Adrenal gland (tissue), 12 donors: ENCODE data around the gene SH2D4B. TPM values are rescaled to one million over a fixed set of nuclear protein-coding genes. Genes with fewer than 3 reads are reported as not detected.

Source experiments
- DNase-seq, 7 donors: peaks; one replicate each; pipeline ENCODE4 v3.0.0-alpha.2; 2019 to 2020
- H3K27ac ChIP-seq, 5 donors: fragments of 200-600 bp; sonication (generic) in 4 of 5; 1 replicate in 3 of 5; 2 replicates in 2 of 5; pipeline versions ENCODE4 v1.5.1 to v1.8.0; 2016 to 2020; ENCODE audit warnings: mild to moderate bottlenecking in 1 of 5
- H3K27me3 ChIP-seq: fragments of 200-600 bp; 2 replicates; pipeline ENCODE4 v1.8.0; 2021
- H3K36me3 ChIP-seq, 2 donors: fragments of 200-600 bp; replicated peaks in 1 of 2; 1 replicate in 1 of 2; 2 replicates in 1 of 2; pipeline versions ENCODE4 v1.5.1 to v1.8.0; 2018 to 2022
- H3K4me1 ChIP-seq, 2 donors: fragments of 200-600 bp; replicated peaks in 1 of 2; 1 replicate in 1 of 2; 2 replicates in 1 of 2; pipeline versions ENCODE4 v1.5.1 to v1.8.0; 2018 to 2021
- H3K4me3 ChIP-seq, 4 donors: fragments of 200-600 bp; sonication (generic) in 3 of 4; one replicate each; pipeline ENCODE4 v1.5.1; 2016 to 2018
- H3K9me3 ChIP-seq, 3 donors: fragments of 200-600 bp; sonication (generic) in 1 of 3; replicated peaks in 1 of 3; 1 replicate in 2 of 3; 2 replicates in 1 of 3; pipeline versions ENCODE4 v1.5.1 to v1.8.0; 2016 to 2021
- POLR2A ChIP-seq, 2 donors: fragments of 450-650 bp; IDR thresholded peaks; one replicate each; pipeline ENCODE4 v1.6.1; 2017; ENCODE audit warnings: antibody characterized with exemption in 2 of 2, mild to moderate bottlenecking in 2 of 2, moderate library complexity in 1 of 2
- WGBS, 4 donors: extraction: QIAGEN DNeasy Blood & Tissue Kit in 2 of 4; methylation state at CpG; one replicate each; pipeline versions ENCODE4 v1.1.5 to v1.1.7; 2013 to 2017; 5-methylcytosine and 5-hydroxymethylcytosine counted together
- intact Hi-C, 2 donors: fragments of 100-400 bp; cut with DNase I; formaldehyde crosslinking; loops; one replicate each; pipeline versions ENCODE4 v1.14.1 to v1.15.0; 2022 to 2023
- polyA plus RNA-seq, 3 donors: library from polyadenylated mRNA; stranded (reverse); fragments of 200-250 nt in 2 of 3; fragments of 350-450 nt in 1 of 3; fragmentation: Illumina TruSeq in 1 of 3; extraction: RNeasy Lipid Tissue Mini Kit (QIAGEN cat#74804) in 1 of 3; gene quantifications; one replicate each; pipeline ENCODE4 v1.2.3, GENCODE V29; 2013 to 2014
- total RNA-seq, 9 donors: library from RNA; depleted of rRNA in 4 of 9; stranded (reverse); fragments of >200 nt in 4 of 9; fragments of 120-200 nt in 1 of 9; fragmentation: NEBNext Ultra II Directional in 1 of 9; extraction: Animal tissue kit (Norgen Biotek cat#: 25700) in 1 of 9; gene quantifications; one replicate each; pipeline versions ENCODE4 v1.1.0 to v1.2.4, GENCODE V29; 2013 to 2023
- TF ChIP-seq, protein P1 (sequence below), 6 experiments: fragments of 450-650 bp in 4 of 6; fragments of 200-600 bp in 2 of 6; sonication (generic) in 1 of 6; IDR thresholded peaks; 1 replicate in 5 of 6; 2 replicates in 1 of 6; pipeline versions ENCODE4 v1.5.1 to v1.8.0; 2016 to 2021; ENCODE audit warnings: antibody characterized with exemption in 6 of 6, mild to moderate bottlenecking in 2 of 6, moderate library complexity in 1 of 6
- donor health status: healthy with polysubstance abuse.
- donor health status: Bipolar disorder and iron deficiency.
- donor health status: DM: yes; HTN: yes; CAD: no.
- donor health status: DM: no; HTN: no; CAD: no.
- donor health status: DM: no; HTN: no; CAD: no.
- donor health status: DM: yes; HTN: yes; CAD: no.

SH2D4B gene
- total and polyA plus RNA-seq, 12 donors: 0.06 to 0.35 (median 0.07) TPM; not detected in 9

- no peaks in the 10 kb centered on the region for H3K9me3 ChIP-seq
- DNase-seq: no peak
- H3K27ac ChIP-seq: no peak overlapping the region
- no peak overlapping the region for H3K4me3 ChIP-seq
- no peaks in the 10 kb centered on the region for H3K27me3 ChIP-seq
- TF ChIP-seq POLR2A (IDR thresholded peaks at IDR 0.05): no peak
- TF ChIP-seq, protein P1, sequence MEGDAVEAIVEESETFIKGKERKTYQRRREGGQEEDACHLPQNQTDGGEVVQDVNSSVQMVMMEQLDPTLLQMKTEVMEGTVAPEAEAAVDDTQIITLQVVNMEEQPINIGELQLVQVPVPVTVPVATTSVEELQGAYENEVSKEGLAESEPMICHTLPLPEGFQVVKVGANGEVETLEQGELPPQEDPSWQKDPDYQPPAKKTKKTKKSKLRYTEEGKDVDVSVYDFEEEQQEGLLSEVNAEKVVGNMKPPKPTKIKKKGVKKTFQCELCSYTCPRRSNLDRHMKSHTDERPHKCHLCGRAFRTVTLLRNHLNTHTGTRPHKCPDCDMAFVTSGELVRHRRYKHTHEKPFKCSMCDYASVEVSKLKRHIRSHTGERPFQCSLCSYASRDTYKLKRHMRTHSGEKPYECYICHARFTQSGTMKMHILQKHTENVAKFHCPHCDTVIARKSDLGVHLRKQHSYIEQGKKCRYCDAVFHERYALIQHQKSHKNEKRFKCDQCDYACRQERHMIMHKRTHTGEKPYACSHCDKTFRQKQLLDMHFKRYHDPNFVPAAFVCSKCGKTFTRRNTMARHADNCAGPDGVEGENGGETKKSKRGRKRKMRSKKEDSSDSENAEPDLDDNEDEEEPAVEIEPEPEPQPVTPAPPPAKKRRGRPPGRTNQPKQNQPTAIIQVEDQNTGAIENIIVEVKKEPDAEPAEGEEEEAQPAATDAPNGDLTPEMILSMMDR (IDR thresholded peaks at IDR 0.05): no peak
- no peaks in the 10 kb centered on the region for H3K36me3 ChIP-seq
- intact Hi-C loops: no loop called here
- no peaks in the 10 kb centered on the region for H3K4me1 ChIP-seq
- WGBS, 4 donors: 83 to 91% (median 89%) methylated on average over 5 of the region's 5 CpGs
These were observed 43.8 kb downstream of the SH2D4B start for GRCh38 chr10:80581469-80581835.

DNA sequence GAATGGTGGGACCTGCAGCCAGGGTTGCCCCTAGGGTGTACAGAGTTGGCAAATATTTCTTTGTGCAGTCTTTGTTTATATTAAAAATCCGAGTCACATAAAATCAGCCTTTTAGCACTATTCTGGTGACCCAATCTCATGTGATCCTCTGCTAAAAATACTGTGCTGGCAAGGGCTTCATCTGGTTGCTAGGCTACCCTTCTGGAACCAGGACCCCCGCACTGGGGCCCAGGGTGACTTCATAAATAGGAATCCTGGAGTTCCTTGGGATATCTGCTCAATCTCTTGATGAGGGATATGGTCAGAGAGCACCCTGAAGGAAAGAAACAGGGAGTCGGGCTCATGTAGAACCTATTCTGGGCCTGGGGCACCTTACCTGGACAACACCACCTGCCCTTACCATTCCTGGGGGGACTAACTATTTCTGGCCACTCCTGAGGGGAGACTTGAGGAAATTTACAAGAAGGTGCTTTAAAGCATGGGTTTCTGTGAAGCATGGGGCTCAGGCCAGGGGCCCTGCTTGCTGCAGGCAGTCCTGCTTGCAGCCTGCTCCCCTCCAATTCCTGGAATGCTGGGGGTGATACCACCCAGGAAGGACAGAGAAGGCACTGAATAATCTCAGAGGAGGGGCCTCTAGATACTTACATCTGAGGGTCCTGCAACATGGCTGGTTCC, 44.7 kb downstream of the SH2D4B start:
- H3K27me3 ChIP-seq: no peaks in the 10 kb centered on the region
- no peaks in the 10 kb centered on the region for H3K4me1 ChIP-seq
- TF ChIP-seq POLR2A (IDR thresholded peaks at IDR 0.05): no peak
- TF ChIP-seq, protein P1 (IDR thresholded peaks at IDR 0.05): no peak
- H3K9me3 ChIP-seq: no peaks in the 10 kb centered on the region
- H3K27ac ChIP-seq: no peak overlapping the region
- H3K36me3 ChIP-seq: no peaks in the 10 kb centered on the region
- no peak for DNase-seq
- H3K4me3 ChIP-seq: no peak overlapping the region
- 64 to 78% (median 76%) methylated on average over 3 of the region's 3 CpGs for WGBS, 4 donors
- intact Hi-C loops: no loop called here

DNA sequence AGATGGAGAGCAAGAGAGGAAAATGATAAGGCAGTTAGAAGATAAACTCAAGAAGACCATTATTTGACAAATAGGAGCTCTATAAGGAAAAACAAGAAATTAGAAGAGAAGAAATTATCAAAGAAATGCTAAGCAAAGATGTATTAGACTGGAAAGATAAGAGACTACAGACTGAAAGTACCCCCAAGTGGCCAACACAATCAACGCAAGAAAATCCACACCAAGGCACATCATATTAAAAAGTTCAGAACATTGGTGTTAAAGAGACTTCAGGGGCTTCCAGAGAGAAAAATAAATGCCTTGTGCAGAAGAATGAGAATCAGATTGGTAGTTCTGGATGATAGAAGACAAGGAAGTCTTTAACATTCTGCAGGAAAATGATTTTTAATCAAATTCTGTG, 46.0 kb downstream of the SH2D4B start:
- Histone ChIP-seq H3K36me3 (no peaks in the 10 kb centered on the region), H3K27ac (no peak overlapping the region), H3K9me3 (no peaks in the 10 kb centered on the region), H3K4me1 (no peaks in the 10 kb centered on the region), H3K4me3 (no peak overlapping the region), H3K27me3 (no peaks in the 10 kb centered on the region)
- 57 to 68% (median 61%) methylated on average over 1 of the region's 1 CpG for WGBS, 4 donors
- intact Hi-C loops: no loop called here
- TF ChIP-seq, protein P1 (IDR thresholded peaks at IDR 0.05): no peak
- no peak for DNase-seq

DNA sequence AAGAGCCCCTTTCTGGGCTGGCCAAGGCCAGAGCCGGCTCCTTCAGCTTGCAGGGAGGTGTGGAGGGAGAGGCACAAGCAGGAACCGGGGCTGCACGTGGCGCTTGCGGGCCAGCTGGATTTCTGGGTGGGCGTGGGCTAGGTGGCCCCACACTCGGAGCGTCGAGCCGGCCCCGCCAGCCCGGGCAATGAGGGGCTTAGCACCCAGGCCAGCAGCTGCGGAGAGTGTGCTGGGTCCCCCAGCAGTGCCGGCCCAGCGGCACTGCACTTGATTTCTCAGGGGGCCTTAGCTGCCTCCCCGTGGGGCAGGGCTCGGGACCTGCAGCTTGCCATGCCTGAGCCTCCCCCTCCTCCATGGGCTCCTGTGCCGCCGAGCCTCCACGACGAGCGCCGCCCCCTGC, 48.1 kb downstream of the SH2D4B start:
- 86 to 93% (median 91%) methylated on average over 4 to 23 of the region's 23 CpGs for WGBS, 4 donors
- H3K27ac ChIP-seq: no peak overlapping the region
- H3K9me3 ChIP-seq: no peaks in the 10 kb centered on the region
- peak in 1 of 7 donors; percentile 9 for DNase-seq
- H3K36me3 ChIP-seq: no peaks in the 10 kb centered on the region
- H3K4me1 ChIP-seq: no peaks in the 10 kb centered on the region
- intact Hi-C loops: no loop called here
- no peaks in the 10 kb centered on the region for H3K27me3 ChIP-seq
- TF ChIP-seq, protein P1 (IDR thresholded peaks at IDR 0.05): no peak
- TF ChIP-seq POLR2A (IDR thresholded peaks at IDR 0.05): no peak
- no peak overlapping the region for H3K4me3 ChIP-seq
